Measurements from ENCODE around the gene TGDS. TPM values are rescaled to one million over a fixed set of nuclear protein-coding genes. Genes with fewer than 3 reads are reported as not detected.

The TGDS gene, protein sequence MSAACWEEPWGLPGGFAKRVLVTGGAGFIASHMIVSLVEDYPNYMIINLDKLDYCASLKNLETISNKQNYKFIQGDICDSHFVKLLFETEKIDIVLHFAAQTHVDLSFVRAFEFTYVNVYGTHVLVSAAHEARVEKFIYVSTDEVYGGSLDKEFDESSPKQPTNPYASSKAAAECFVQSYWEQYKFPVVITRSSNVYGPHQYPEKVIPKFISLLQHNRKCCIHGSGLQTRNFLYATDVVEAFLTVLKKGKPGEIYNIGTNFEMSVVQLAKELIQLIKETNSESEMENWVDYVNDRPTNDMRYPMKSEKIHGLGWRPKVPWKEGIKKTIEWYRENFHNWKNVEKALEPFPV
- total RNA-seq (2014; rRNA removed) (8.5 and 9.0 TPM in 2 replicates), Bru-seq, nascent RNA (percentile 78 among the genes with signal in this experiment), BruChase-seq, experiment 1, labeled RNA remaining after a 6-hour chase (percentile 70 among the genes with signal in this experiment), BruChase-seq, experiment 2, labeled RNA remaining after a 2-hour chase (percentile 79 among the genes with signal in this experiment)
- long read RNA-seq, transcript TGDS-201 (12 exons, 1,905 nt), result major isoform, 8 of 18 reads
- long read RNA-seq, partial matches to known transcripts, result 5 of 18 reads
- long read RNA-seq, other reads (novel, unspliced or antisense), result 5 of 18 reads

DNA sequence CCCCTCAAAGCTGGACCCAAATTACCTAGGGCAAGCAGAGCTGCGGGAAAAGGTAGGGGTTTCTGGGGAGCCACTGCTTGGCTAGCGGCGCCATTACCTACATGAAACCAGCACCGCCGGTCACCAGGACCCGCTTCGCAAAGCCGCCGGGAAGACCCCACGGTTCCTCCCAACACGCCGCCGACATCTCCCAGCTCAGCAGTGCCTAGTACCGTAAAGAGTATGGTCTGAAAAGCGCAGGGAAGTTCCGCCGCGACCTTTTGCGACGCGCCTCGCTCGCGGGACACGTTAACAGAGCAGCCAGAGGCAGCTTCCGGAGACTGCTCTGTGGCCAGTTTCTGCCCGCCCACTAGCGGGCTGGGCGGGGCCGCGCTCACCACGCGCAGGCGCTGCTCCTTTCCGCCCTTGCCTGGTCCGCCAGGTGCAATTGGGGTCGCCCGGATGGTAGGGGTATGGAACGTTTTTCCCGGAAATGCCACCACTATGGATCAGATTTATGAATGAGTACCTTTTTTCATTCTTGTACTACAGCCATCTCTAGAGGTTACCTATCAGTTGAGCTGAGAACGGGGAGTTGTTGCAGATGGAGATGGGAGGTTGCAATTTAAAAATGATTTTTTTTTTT lies at the start of gene TGDS:
TSS of gene TGDS (minus strand) at position 203 of the 625 bp plus-strand sequence. CDS start at position 187, 16 bp downstream.
- no peaks in the 10 kb centered on the region for H3F3A ChIP-seq (ENCODE audit: low read length, unreplicated experiment)

DNA sequence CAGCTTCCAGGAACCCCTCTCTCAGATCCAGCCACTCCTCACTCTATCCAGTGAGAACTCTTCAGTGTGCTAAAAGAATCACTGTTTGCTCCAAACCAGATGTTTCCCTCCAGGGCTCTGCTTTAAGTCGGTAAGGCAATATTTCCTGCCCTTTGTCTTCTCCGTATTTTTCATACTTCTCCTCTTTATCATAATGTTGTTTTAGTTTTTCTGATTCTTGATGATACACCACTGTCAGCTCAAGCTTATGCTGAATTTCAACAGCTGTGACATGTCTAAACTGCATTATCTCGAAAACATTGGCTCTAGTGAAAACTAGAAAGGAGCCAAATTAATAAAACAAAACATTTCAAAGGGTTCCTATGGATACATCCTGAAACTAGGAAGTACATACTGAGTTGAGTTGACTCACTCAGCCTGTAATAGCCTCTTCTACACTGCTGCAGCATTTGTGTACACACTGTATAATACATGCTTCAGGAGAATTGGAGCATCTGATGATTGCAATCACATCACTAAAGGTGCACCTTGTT lies 45.5 kb upstream of the TGDS start:
- Histone ChIP-seq H3K36me3 (ENCODE audit: low read depth, low read length) (no peaks in the 10 kb centered on the region), H3K27me3 (ENCODE audit: low read length) (no peaks in the 10 kb centered on the region), H3K9ac (ENCODE audit: low read length) (0 out of 2 replicates have a peak overlapping the region, but pooled peaks have one; percentile 3), H3K4me1 (ENCODE audit: insufficient read depth, low read length) (peaks cover 20% of the 10 kb centered on the region), H4K20me1 (ENCODE audit: low read length) (no peaks in the 10 kb centered on the region), H3F3A (ENCODE audit: low read length, unreplicated experiment) (no peaks in the 10 kb centered on the region), H2AFZ (ENCODE audit: low read length) (peak overlapping the region; percentile 56), H3K27ac (ENCODE audit: low read length) (peak overlapping the region; percentile 64), H3K4me3 (ENCODE audit: low read length) (peak overlapping the region; percentile 14; the same call in 1 of the 2 replicates), H3K79me2 (ENCODE audit: low read length) (no peaks in the 10 kb centered on the region), H3K9me2 (replicated peaks; ENCODE audit: low read length) (no peaks in the 10 kb centered on the region), H3K9me3 (ENCODE audit: low read length) (no peaks in the 10 kb centered on the region), H3K4me2 (ENCODE audit: low read length) (peak overlapping the region; percentile 60)
- ATAC-seq (peak; percentile 99), DNase-seq (peak; percentile 62)
- TF ChIP-seq EZH2phosphoT487 (IDR thresholded peaks at IDR 0.05; ENCODE audit: borderline replicate concordance, low read length) (no peak), EZH2 (IDR thresholded peaks at IDR 0.05; ENCODE audit: low read length, unreplicated experiment) (no peak)
- TF ChIP-seq, protein P1, sequence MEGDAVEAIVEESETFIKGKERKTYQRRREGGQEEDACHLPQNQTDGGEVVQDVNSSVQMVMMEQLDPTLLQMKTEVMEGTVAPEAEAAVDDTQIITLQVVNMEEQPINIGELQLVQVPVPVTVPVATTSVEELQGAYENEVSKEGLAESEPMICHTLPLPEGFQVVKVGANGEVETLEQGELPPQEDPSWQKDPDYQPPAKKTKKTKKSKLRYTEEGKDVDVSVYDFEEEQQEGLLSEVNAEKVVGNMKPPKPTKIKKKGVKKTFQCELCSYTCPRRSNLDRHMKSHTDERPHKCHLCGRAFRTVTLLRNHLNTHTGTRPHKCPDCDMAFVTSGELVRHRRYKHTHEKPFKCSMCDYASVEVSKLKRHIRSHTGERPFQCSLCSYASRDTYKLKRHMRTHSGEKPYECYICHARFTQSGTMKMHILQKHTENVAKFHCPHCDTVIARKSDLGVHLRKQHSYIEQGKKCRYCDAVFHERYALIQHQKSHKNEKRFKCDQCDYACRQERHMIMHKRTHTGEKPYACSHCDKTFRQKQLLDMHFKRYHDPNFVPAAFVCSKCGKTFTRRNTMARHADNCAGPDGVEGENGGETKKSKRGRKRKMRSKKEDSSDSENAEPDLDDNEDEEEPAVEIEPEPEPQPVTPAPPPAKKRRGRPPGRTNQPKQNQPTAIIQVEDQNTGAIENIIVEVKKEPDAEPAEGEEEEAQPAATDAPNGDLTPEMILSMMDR (conservative IDR thresholded peaks at IDR 0.05; ENCODE audit: low read depth, low read length), result no peak
- ChIA-PET POLR2A (ENCODE audit: unreplicated experiment) (no interaction called here), CTCF (interaction anchor here (0.7 kb wide), 1 partner anchor 45 kb away, joined by 5 read pairs; no protein-coding TSS in a partner anchor)
- intact Hi-C loops (cut with micrococcal nuclease), result loop anchor here (1.0 kb wide), 1 partner anchor 15 kb away; no protein-coding TSS in a partner anchor
- BruUV-seq (replicated peaks), result no TSS peak

More for the DNA sequence above, at the start of gene TGDS:
- intact Hi-C loops (cut with micrococcal nuclease), result no loop called here
- ATAC-seq (peak; percentile 96), DNase-seq (peak; percentile 88)
- Histone ChIP-seq H3K4me1 (ENCODE audit: insufficient read depth, low read length) (peaks cover 19% of the 10 kb centered on the region), H4K20me1 (ENCODE audit: low read length) (peaks cover 8% of the 10 kb centered on the region; the same call in 1 of the 2 replicates), H3K4me3 (ENCODE audit: low read length) (peak within 1 kb of the TSS; percentile 94), H3K4me2 (ENCODE audit: low read length) (peak within 1 kb of the TSS; percentile 96), H2AFZ (ENCODE audit: low read length) (peak within 1 kb of the TSS; percentile 96), H3K79me2 (ENCODE audit: low read length) (peaks cover 30% of the 10 kb centered on the region), H3K27me3 (ENCODE audit: low read length) (no peaks in the 10 kb centered on the region), H3K9ac (ENCODE audit: low read length) (peak within 1 kb of the TSS; percentile 93), H3K27ac (ENCODE audit: low read length) (peak within 1 kb of the TSS; percentile 13; the same call in 1 of the 2 replicates), H3K36me3 (ENCODE audit: low read depth, low read length) (peaks cover 5% of the 10 kb centered on the region; the same call in 1 of the 2 replicates), H3K9me3 (ENCODE audit: low read length) (no peaks in the 10 kb centered on the region), H3K9me2 (replicated peaks; ENCODE audit: low read length) (no peaks in the 10 kb centered on the region)
- TSS peak; percentile 85 for BruUV-seq (replicated peaks)
- ChIA-PET POLR2A (ENCODE audit: unreplicated experiment) (interaction anchor here (0.6 kb wide), 1 partner anchor 509 kb away, joined by 3 read pairs; no protein-coding TSS in a partner anchor), CTCF (interaction anchor here (0.6 kb wide), 2 partner anchors 23 to 45 kb away, joined by 3 to 5 read pairs; no protein-coding TSS in a partner anchor)
- TF ChIP-seq, protein P1 (conservative IDR thresholded peaks at IDR 0.05; ENCODE audit: low read depth, low read length), result no peak
- TF ChIP-seq EZH2 (IDR thresholded peaks at IDR 0.05; ENCODE audit: low read length, unreplicated experiment) (no peak), EZH2phosphoT487 (IDR thresholded peaks at IDR 0.05; ENCODE audit: borderline replicate concordance, low read length) (no peak)

All from PC-3 (cell line).